ENCODE results near the gene MVP. TPM values are rescaled to one million over a fixed set of nuclear protein-coding genes. Genes with fewer than 3 reads are reported as not detected.

The MVP gene
- total and polyA plus RNA-seq, 12 donors: 73.9 to 492 (median 336) TPM

GRCh38 chr16:29891525-29892457, 71.5 kb downstream of the MVP start:
- Histone ChIP-seq H3K4me3 (no peak overlapping the region), H3K4me1 (replicated peaks in 1 of 2) (no peaks in the 10 kb centered on the region), H3K9me3 (replicated peaks in 1 of 3) (no peaks in the 10 kb centered on the region), H3K27ac (no peak overlapping the region), H3K27me3 (no peaks in the 10 kb centered on the region), H3K36me3 (replicated peaks in 1 of 2) (no peaks in the 10 kb centered on the region)
- intact Hi-C loops (cut with DNase I): no loop called here
- 70 to 77% (median 74%) methylated on average over 9 to 10 of the region's 10 CpGs for WGBS, 4 donors
- TF ChIP-seq POLR2A (IDR thresholded peaks at IDR 0.05): no peak
- TF ChIP-seq, protein P1, sequence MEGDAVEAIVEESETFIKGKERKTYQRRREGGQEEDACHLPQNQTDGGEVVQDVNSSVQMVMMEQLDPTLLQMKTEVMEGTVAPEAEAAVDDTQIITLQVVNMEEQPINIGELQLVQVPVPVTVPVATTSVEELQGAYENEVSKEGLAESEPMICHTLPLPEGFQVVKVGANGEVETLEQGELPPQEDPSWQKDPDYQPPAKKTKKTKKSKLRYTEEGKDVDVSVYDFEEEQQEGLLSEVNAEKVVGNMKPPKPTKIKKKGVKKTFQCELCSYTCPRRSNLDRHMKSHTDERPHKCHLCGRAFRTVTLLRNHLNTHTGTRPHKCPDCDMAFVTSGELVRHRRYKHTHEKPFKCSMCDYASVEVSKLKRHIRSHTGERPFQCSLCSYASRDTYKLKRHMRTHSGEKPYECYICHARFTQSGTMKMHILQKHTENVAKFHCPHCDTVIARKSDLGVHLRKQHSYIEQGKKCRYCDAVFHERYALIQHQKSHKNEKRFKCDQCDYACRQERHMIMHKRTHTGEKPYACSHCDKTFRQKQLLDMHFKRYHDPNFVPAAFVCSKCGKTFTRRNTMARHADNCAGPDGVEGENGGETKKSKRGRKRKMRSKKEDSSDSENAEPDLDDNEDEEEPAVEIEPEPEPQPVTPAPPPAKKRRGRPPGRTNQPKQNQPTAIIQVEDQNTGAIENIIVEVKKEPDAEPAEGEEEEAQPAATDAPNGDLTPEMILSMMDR (IDR thresholded peaks at IDR 0.05): no peak
- DNase-seq: no peak

DNA sequence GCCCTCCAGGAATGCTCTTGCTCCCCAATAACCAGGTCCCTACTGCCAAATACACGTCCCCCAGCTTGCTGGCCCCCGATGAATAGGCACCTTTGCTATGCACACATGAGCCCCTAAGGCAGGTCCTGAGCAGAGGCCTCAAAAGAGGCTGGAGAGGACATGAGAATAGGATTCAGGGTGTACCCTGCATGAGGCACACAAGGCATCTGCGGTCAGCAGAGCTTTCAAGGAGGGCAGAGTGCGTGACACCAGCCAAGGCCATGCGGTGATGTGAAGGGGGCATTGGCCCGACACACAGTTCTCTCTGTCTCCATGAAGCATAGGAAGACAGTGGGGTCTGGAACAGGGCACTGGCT, 72.2 kb downstream of the MVP start:
- no peaks in the 10 kb centered on the region for H3K4me1 ChIP-seq (replicated peaks in 1 of 2)
- WGBS, 4 donors: 86 to 98% (median 88%) methylated on average over 3 to 6 of the region's 6 CpGs
- H3K9me3 ChIP-seq (replicated peaks in 1 of 3): no peaks in the 10 kb centered on the region
- no peak overlapping the region for H3K27ac ChIP-seq
- H3K36me3 ChIP-seq (replicated peaks in 1 of 2): no peaks in the 10 kb centered on the region
- intact Hi-C loops (cut with DNase I): no loop called here
- H3K4me3 ChIP-seq: no peak overlapping the region
- TF ChIP-seq POLR2A (IDR thresholded peaks at IDR 0.05): no peak
- TF ChIP-seq, protein P1 (IDR thresholded peaks at IDR 0.05): no peak
- no peaks in the 10 kb centered on the region for H3K27me3 ChIP-seq
- DNase-seq: no peak

DNA sequence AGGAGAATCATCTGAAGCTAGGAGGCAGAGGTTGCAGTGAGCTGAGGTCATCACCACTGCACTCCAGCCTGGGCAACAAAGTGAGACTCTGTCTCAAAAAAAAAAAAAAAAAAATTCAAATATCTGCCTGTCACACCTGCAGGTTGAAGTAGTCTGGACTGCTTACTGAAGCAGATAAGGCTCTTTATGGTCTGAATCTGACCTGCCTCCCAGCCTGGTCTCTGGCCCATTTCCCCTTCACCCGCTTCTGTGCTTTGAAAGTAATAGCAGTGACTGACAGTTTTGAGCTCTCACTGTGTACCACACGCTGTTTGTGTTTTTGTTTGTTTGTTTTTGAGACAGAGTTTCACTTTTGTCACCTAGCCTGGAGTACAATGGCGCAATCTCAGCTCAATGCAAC, 73.3 kb downstream of the MVP start:
- intact Hi-C loops (cut with DNase I): no loop called here
- H3K27me3 ChIP-seq: no peaks in the 10 kb centered on the region
- H3K27ac ChIP-seq: no peak overlapping the region
- WGBS, 4 donors: 91 to 95% (median 94%) methylated on average over 3 of the region's 3 CpGs
- peaks cover 0 to 1% of the 10 kb centered on the region in 2 donors for H3K4me1 ChIP-seq (replicated peaks in 1 of 2)
- TF ChIP-seq POLR2A (IDR thresholded peaks at IDR 0.05): no peak
- TF ChIP-seq, protein P1 (IDR thresholded peaks at IDR 0.05): no peak
- no peaks in the 10 kb centered on the region for H3K9me3 ChIP-seq (replicated peaks in 1 of 3)
- H3K36me3 ChIP-seq (replicated peaks in 1 of 2): no peaks in the 10 kb centered on the region
- DNase-seq: no peak
- H3K4me3 ChIP-seq: no peak overlapping the region

- DNase-seq: no peak
- intact Hi-C loops (cut with DNase I): no loop called here
- H3K4me1 ChIP-seq (replicated peaks in 1 of 2): peaks cover 0 to 4% of the 10 kb centered on the region in 2 donors
- H3K4me3 ChIP-seq: no peak overlapping the region
- H3K36me3 ChIP-seq (replicated peaks in 1 of 2): no peaks in the 10 kb centered on the region
- H3K9me3 ChIP-seq (replicated peaks in 1 of 3): no peaks in the 10 kb centered on the region
- TF ChIP-seq, protein P1 (IDR thresholded peaks at IDR 0.05): no peak
- TF ChIP-seq POLR2A (IDR thresholded peaks at IDR 0.05): no peak
- H3K27me3 ChIP-seq: no peaks in the 10 kb centered on the region
- H3K27ac ChIP-seq: no peak overlapping the region
- WGBS, 4 donors: 64 to 75% (median 68%) methylated on average over 4 of the region's 4 CpGs
Measured at GRCh38 chr16:29894352-29894751, 74.1 kb downstream of the MVP start.
